Upper lobe of left lung (tissue), 4 donors: ENCODE data around the gene STK35.

Source experiments
- POLR2AphosphoS5 ChIP-seq, 2 donors: sonication (generic); formaldehyde crosslinking; IDR thresholded peaks; one replicate each; pipeline ENCODE4 v1.5.1; 2017; ENCODE audit warnings: antibody characterized with exemption in 2 of 2
- TF ChIP-seq, protein P1 (sequence below), 6 experiments: fragments of 450-650 bp in 4 of 6; fragments of 200-600 bp in 2 of 6; sonication (generic) in 2 of 6; IDR thresholded peaks; one replicate each; pipeline ENCODE4 v1.5.1; 2016 to 2019; ENCODE audit warnings: antibody characterized with exemption in 6 of 6

DNA sequence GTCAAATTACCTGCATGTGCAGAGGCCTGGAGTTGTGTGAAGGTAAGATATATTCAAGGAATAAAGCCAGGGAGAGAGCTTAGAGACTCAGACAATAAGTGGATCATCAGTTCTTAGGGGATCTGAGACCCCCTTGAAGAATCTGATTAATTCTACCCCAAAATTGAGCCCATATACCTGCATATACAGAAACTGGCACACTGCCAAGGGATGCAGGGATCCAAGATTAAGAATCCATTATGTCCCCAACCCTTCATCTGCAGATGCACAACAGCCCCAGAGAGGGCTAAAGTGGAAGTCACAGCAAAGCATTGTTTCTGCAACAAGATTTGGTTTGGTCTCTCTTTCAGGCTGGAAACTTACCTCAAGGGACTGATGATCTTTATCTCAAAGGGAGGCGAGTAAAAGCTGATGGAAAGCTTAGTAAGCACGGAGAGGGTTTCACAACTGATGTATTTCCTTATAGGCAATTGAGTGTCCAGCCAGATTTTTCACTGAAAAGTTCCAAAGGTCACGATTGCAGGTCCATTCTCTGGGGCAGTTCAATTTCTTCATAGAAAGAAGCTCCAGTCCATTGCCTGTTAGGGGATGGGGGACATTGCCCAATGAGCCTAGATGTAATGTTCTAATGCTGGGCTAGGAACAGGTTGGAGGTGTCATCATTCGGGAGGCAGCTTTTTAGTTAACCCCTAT lies 20.9 kb upstream of the STK35 start:
- TF ChIP-seq, protein P1, sequence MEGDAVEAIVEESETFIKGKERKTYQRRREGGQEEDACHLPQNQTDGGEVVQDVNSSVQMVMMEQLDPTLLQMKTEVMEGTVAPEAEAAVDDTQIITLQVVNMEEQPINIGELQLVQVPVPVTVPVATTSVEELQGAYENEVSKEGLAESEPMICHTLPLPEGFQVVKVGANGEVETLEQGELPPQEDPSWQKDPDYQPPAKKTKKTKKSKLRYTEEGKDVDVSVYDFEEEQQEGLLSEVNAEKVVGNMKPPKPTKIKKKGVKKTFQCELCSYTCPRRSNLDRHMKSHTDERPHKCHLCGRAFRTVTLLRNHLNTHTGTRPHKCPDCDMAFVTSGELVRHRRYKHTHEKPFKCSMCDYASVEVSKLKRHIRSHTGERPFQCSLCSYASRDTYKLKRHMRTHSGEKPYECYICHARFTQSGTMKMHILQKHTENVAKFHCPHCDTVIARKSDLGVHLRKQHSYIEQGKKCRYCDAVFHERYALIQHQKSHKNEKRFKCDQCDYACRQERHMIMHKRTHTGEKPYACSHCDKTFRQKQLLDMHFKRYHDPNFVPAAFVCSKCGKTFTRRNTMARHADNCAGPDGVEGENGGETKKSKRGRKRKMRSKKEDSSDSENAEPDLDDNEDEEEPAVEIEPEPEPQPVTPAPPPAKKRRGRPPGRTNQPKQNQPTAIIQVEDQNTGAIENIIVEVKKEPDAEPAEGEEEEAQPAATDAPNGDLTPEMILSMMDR (IDR thresholded peaks at IDR 0.05), result no peak
- no peak for TF ChIP-seq POLR2AphosphoS5 (IDR thresholded peaks at IDR 0.05)
